SK-N-MC (cell line): ENCODE data around the gene CDH23.

Source experiments
- EZH2 ChIP-seq: fragments of 200-600 bp; sonication (generic); IDR thresholded peaks from one replicate; pipeline ENCODE4 v1.6.1; 2017; ENCODE audit warnings: antibody characterized with exemption
- FOXP2 ChIP-seq: optimal IDR thresholded peaks from 2 replicates; pipeline ENCODE3; 2011; ENCODE audit warnings: mild to moderate bottlenecking, moderate library complexity; ENCODE audit not compliant: insufficient read depth; ENCODE audit errors: extremely low read length, control extremely low read depth
- POLR2AphosphoS5 ChIP-seq: IDR thresholded peaks from 2 replicates; pipeline ENCODE4 v1.6.1; 2012; ENCODE audit warnings: mild to moderate bottlenecking, low read depth, low read length, borderline replicate concordance

- TF ChIP-seq EZH2 (no peak), POLR2AphosphoS5 (no peak), FOXP2 (no peak)
Observed at GRCh38 chr10:71693377-71693776, 296.7 kb downstream of the CDH23 start.
